ENCODE data around the gene PCDHB4. TPM values are rescaled to one million over a fixed set of nuclear protein-coding genes. Genes with fewer than 3 reads are reported as not detected.
"Not testable (repeated sequence)": the region's sequence is repeated elsewhere in the genome, so short reads cannot be mapped to it uniquely, and the experiment has no call there.

The PCDHB4 gene
- total RNA-seq, 1 experiment from 2014 or later: 2.6 TPM

- ChIA-PET CTCF (interaction anchor here (0.5 to 3.1 kb wide), 43 partner anchors 9 to 920 kb away, joined by 3 to 42 read pairs (median 4); partner anchors contain the start of genes PCDHA1, PCDHA10, PCDHA2 and PCDHA8), POLR2A (no interaction called here)
- ATAC-seq (peak; percentile 41; the same call in 1 of the 2 replicates), DNase-seq (ENCODE audit: low spot score) (no peak)
- Mint-ChIP-seq H3K4me1 (peaks cover 2% of the 10 kb centered on the region), H3K4me3 (peak overlapping the region; percentile 51), H3K27ac (no peak overlapping the region), H3K27me3 (ENCODE audit: low read depth) (no peaks in the 10 kb centered on the region), H3K9me3 (no peaks in the 10 kb centered on the region), H3K36me3 (peaks cover 10% of the 10 kb centered on the region)
- TF ChIP-seq, protein P1, sequence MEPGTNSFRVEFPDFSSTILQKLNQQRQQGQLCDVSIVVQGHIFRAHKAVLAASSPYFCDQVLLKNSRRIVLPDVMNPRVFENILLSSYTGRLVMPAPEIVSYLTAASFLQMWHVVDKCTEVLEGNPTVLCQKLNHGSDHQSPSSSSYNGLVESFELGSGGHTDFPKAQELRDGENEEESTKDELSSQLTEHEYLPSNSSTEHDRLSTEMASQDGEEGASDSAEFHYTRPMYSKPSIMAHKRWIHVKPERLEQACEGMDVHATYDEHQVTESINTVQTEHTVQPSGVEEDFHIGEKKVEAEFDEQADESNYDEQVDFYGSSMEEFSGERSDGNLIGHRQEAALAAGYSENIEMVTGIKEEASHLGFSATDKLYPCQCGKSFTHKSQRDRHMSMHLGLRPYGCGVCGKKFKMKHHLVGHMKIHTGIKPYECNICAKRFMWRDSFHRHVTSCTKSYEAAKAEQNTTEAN (CRISPR knock-in tag; IDR thresholded peaks at IDR 0.05): no peak
- no peak for TF ChIP-seq SMAD4 (CRISPR knock-in tag; IDR thresholded peaks at IDR 0.05)
- TF ChIP-seq IRF1 (CRISPR knock-in tag; IDR thresholded peaks at IDR 0.05): no peak
- TF ChIP-seq NFATC4 (CRISPR knock-in tag; IDR thresholded peaks at IDR 0.05): no peak
- no peak for TF ChIP-seq SOX15 (CRISPR knock-in tag; IDR thresholded peaks at IDR 0.05)
- no peak for TF ChIP-seq CBFB (CRISPR knock-in tag; IDR thresholded peaks at IDR 0.05; ENCODE audit: low read depth)
- no peak for TF ChIP-seq ZNF219 (CRISPR knock-in tag; IDR thresholded peaks at IDR 0.05; ENCODE audit: borderline replicate concordance)
- no peak for TF ChIP-seq TEAD4 (CRISPR knock-in tag; IDR thresholded peaks at IDR 0.05)
Measured at GRCh38 chr5:141121985-141122384, 367 bp downstream of the PCDHB4 start.

- H3K36me3 Mint-ChIP-seq: peaks cover 10% of the 10 kb centered on the region
- H3K4me1 Mint-ChIP-seq: peaks cover 10% of the 10 kb centered on the region
- H3K27me3 Mint-ChIP-seq (ENCODE audit: low read depth); ATAC-seq; H3K9me3 Mint-ChIP-seq; H3K4me3 Mint-ChIP-seq; DNase-seq (ENCODE audit: low spot score); POLR2A ChIA-PET; H3K27ac Mint-ChIP-seq: not testable (repeated sequence)
- CTCF ChIA-PET: interaction anchor here (0.8 to 3.1 kb wide), 3 partner anchors 23 to 29 kb away, joined by 3 to 24 read pairs (median 4); partner anchors contain the start of gene PCDHB2
Measured at GRCh38 chr5:141123396-141124135, 1.9 kb downstream of the PCDHB4 start.

DNA sequence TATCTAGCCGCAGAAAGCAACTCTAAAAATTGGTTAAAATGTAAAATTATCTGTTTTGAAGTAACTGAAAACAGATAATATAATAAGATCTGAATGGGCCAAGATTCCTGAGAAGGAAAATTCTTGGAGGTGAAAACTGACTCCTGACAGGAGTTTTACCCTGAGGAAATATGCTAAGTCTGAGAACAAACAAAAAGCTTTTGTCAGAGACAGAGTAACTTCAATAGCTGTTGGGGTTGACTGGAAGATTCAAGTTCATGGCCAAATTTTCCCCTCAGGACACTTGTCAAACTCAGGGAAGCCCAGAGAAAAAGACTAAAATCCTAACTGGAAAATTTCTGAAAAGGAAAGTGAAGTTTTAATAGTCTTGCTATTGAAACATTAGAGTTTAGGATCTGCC lies 5.7 kb downstream of the PCDHB4 start:
- Mint-ChIP-seq H3K9me3 (peaks cover 4% of the 10 kb centered on the region), H3K36me3 (peaks cover 10% of the 10 kb centered on the region), H3K4me1 (peaks cover 10% of the 10 kb centered on the region), H3K4me3 (no peak overlapping the region), H3K27ac (0 out of 2 replicates have a peak overlapping the region, but pooled peaks have one; percentile 24), H3K27me3 (ENCODE audit: low read depth) (no peaks in the 10 kb centered on the region)
- CTCF ChIA-PET: interaction anchor here (1.0 to 3.2 kb wide), 11 partner anchors 8 to 300 kb away, joined by 3 to 22 read pairs (median 4); partner anchors contain the start of genes PCDHA6, PCDHB10, PCDHB14 and PCDHB16
- DNase-seq (ENCODE audit: low spot score): no peak
- POLR2A ChIA-PET: no interaction called here
- peak; percentile 60 for ATAC-seq
- TF ChIP-seq JUN (CRISPR knock-in tag; IDR thresholded peaks at IDR 0.05): no peak
- no peak for TF ChIP-seq GTF2I (CRISPR knock-in tag; conservative IDR thresholded peaks at IDR 0.05)
- no peak for TF ChIP-seq RELA (CRISPR knock-in tag; IDR thresholded peaks at IDR 0.05; ENCODE audit: borderline replicate concordance)
- no peak for TF ChIP-seq IRF1 (CRISPR knock-in tag; IDR thresholded peaks at IDR 0.05)
- TF ChIP-seq, protein P2, sequence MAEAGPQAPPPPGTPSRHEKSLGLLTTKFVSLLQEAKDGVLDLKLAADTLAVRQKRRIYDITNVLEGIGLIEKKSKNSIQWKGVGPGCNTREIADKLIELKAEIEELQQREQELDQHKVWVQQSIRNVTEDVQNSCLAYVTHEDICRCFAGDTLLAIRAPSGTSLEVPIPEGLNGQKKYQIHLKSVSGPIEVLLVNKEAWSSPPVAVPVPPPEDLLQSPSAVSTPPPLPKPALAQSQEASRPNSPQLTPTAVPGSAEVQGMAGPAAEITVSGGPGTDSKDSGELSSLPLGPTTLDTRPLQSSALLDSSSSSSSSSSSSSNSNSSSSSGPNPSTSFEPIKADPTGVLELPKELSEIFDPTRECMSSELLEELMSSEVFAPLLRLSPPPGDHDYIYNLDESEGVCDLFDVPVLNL (CRISPR knock-in tag; IDR thresholded peaks at IDR 0.05; ENCODE audit: borderline replicate concordance, low read depth): no peak
- no peak for TF ChIP-seq ZNF263 (CRISPR knock-in tag; IDR thresholded peaks at IDR 0.05; ENCODE audit: low read depth)
- TF ChIP-seq ZNF138 (CRISPR knock-in tag; conservative IDR thresholded peaks at IDR 0.05): no peak
- TF ChIP-seq NFATC4 (CRISPR knock-in tag; IDR thresholded peaks at IDR 0.05): no peak
- TF ChIP-seq, protein P3, sequence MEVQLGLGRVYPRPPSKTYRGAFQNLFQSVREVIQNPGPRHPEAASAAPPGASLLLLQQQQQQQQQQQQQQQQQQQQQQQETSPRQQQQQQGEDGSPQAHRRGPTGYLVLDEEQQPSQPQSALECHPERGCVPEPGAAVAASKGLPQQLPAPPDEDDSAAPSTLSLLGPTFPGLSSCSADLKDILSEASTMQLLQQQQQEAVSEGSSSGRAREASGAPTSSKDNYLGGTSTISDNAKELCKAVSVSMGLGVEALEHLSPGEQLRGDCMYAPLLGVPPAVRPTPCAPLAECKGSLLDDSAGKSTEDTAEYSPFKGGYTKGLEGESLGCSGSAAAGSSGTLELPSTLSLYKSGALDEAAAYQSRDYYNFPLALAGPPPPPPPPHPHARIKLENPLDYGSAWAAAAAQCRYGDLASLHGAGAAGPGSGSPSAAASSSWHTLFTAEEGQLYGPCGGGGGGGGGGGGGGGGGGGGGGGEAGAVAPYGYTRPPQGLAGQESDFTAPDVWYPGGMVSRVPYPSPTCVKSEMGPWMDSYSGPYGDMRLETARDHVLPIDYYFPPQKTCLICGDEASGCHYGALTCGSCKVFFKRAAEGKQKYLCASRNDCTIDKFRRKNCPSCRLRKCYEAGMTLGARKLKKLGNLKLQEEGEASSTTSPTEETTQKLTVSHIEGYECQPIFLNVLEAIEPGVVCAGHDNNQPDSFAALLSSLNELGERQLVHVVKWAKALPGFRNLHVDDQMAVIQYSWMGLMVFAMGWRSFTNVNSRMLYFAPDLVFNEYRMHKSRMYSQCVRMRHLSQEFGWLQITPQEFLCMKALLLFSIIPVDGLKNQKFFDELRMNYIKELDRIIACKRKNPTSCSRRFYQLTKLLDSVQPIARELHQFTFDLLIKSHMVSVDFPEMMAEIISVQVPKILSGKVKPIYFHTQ (CRISPR knock-in tag; IDR thresholded peaks at IDR 0.05): no peak
- TF ChIP-seq ZNF423 (CRISPR knock-in tag; IDR thresholded peaks at IDR 0.05): no peak
- TF ChIP-seq, protein P4, sequence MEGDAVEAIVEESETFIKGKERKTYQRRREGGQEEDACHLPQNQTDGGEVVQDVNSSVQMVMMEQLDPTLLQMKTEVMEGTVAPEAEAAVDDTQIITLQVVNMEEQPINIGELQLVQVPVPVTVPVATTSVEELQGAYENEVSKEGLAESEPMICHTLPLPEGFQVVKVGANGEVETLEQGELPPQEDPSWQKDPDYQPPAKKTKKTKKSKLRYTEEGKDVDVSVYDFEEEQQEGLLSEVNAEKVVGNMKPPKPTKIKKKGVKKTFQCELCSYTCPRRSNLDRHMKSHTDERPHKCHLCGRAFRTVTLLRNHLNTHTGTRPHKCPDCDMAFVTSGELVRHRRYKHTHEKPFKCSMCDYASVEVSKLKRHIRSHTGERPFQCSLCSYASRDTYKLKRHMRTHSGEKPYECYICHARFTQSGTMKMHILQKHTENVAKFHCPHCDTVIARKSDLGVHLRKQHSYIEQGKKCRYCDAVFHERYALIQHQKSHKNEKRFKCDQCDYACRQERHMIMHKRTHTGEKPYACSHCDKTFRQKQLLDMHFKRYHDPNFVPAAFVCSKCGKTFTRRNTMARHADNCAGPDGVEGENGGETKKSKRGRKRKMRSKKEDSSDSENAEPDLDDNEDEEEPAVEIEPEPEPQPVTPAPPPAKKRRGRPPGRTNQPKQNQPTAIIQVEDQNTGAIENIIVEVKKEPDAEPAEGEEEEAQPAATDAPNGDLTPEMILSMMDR (IDR thresholded peaks at IDR 0.05): no peak
- TF ChIP-seq OVOL2 (CRISPR knock-in tag; IDR thresholded peaks at IDR 0.05; ENCODE audit: borderline replicate concordance): no peak
- TF ChIP-seq JAZF1 (CRISPR knock-in tag; IDR thresholded peaks at IDR 0.05): no peak

All from WTC11 (cell line).